Measurements from ENCODE around the gene IZUMO1R. TPM values are rescaled to one million over a fixed set of nuclear protein-coding genes. Genes with fewer than 3 reads are reported as not detected.
A peak's percentile ranks its signal among the peaks of the same experiment; 100 is the strongest.

IZUMO1R gene
- total and polyA plus RNA-seq, 2 of the 4 experiments (the other 2 are of a cell fraction), result not detected

GRCh38 chr11:94272738-94273313 lies 31.6 kb upstream of the IZUMO1R start:
- no peaks in the 10 kb centered on the region for H3K4me1 ChIP-seq (ENCODE audit: control insufficient read depth, insufficient read depth, low read length)
- POLR2A ChIA-PET (ENCODE audit: unreplicated experiment), result no interaction called here

More at GRCh38 chr11:94272738-94273313, 31.6 kb upstream of the IZUMO1R start:
- H4K91ac ChIP-seq (ENCODE audit: insufficient read depth, low read depth, low read length), result no peak overlapping the region
- H2BK120ac ChIP-seq (ENCODE audit: low read depth, low read length), result no peak overlapping the region
- H3K23ac ChIP-seq (ENCODE audit: low read depth, low read length), result no peak overlapping the region
- CTCF ChIA-PET, result no interaction called here
- no peak overlapping the region for H2AFZ ChIP-seq (replicated peaks; ENCODE audit: low read length, poor library complexity)
- H4K20me1 ChIP-seq (ENCODE audit: insufficient read depth, low read length), result no peaks in the 10 kb centered on the region
- DNase-seq, result no peak
- no peak overlapping the region for H2BK20ac ChIP-seq (ENCODE audit: low read depth, low read length)
- dilution Hi-C loops (cut with HindIII; ENCODE audit: low sequenced_read_pairs, unreplicated experiment) (no loop called here), intact Hi-C loops (cut with micrococcal nuclease) (no loop called here), in situ Hi-C loops (cut with MboI; ENCODE audit: low sequenced_read_pairs) (no loop called here)
- no CpG with 5 or more reads among the region's 6 CpGs for WGBS, 2 experiments (ENCODE audit: extremely low coverage in 2 of 2, insufficient read length in 1 of 2)
- no peaks in the 10 kb centered on the region for H3K9me3 ChIP-seq (ENCODE audit: control insufficient read depth, insufficient read depth, low read length)
- no peak overlapping the region for H3K4me2 ChIP-seq (ENCODE audit: low read depth, low read length)
- H3K27ac ChIP-seq (ENCODE audit: insufficient read depth, low read length), result peak overlapping the region; percentile 64; the same call in 1 of the 2 replicates
- no peak overlapping the region for H2BK5ac ChIP-seq (ENCODE audit: low read depth, low read length, poor library complexity, severe bottlenecking)
- H3K27me3 ChIP-seq (ENCODE audit: control insufficient read depth, insufficient read depth, low read length), result no peaks in the 10 kb centered on the region
- H3K79me1 ChIP-seq (ENCODE audit: low read depth in 1 of 2, low read length in 2 of 2), result no peaks in the 10 kb centered on the region
- H3K9ac ChIP-seq (ENCODE audit: low read depth, low read length), result no peak overlapping the region
- H3K56ac ChIP-seq (ENCODE audit: extremely low read depth, insufficient read depth, low read length), result no peak overlapping the region
- no peak overlapping the region for H4K8ac ChIP-seq (ENCODE audit: low read depth in 2 of 2, low read length in 2 of 2)
- H2BK15ac ChIP-seq (ENCODE audit: low read depth, low read length), result no peak overlapping the region
- ATAC-seq (ENCODE audit: low read depth), result no peak
- H3K14ac ChIP-seq (replicated peaks; ENCODE audit: low read depth, low read length), result no peak overlapping the region
- no TSS peak for BruUV-seq (replicated peaks)
- no peaks in the 10 kb centered on the region for H3K36me3 ChIP-seq (ENCODE audit: control insufficient read depth, insufficient read depth, low read length)
- H2AK9ac ChIP-seq (replicated peaks; ENCODE audit: low read depth, low read length, poor library complexity), result no peak overlapping the region
- no peak overlapping the region for H3K18ac ChIP-seq (ENCODE audit: low read depth, low read length)
- H3K9me1 ChIP-seq (ENCODE audit: insufficient read depth, low read length), result no peaks in the 10 kb centered on the region
- no peak overlapping the region for H4K5ac ChIP-seq (ENCODE audit: low read depth, low read length)
- H2AK5ac ChIP-seq (ENCODE audit: low read depth, low read length), result no peak overlapping the region
- no peak overlapping the region for H3K4me3 ChIP-seq (ENCODE audit: insufficient read depth, low read depth, low read length)
- TF ChIP-seq BHLHE40 (IDR thresholded peaks at IDR 0.05; ENCODE audit: low read depth, low read length), result no peak
- no peak for TF ChIP-seq SMC3 (IDR thresholded peaks at IDR 0.05; ENCODE audit: low read depth, low read length)
- no peak for TF ChIP-seq NFE2L2 (IDR thresholded peaks at IDR 0.05; ENCODE audit: low read depth, low read length)
- no peak for TF ChIP-seq CHD1 (IDR thresholded peaks at IDR 0.05; ENCODE audit: low read depth, low read length)
- no peak for TF ChIP-seq MAZ (IDR thresholded peaks at IDR 0.05; ENCODE audit: borderline replicate concordance, low read depth, low read length)
- TF ChIP-seq, protein P1, sequence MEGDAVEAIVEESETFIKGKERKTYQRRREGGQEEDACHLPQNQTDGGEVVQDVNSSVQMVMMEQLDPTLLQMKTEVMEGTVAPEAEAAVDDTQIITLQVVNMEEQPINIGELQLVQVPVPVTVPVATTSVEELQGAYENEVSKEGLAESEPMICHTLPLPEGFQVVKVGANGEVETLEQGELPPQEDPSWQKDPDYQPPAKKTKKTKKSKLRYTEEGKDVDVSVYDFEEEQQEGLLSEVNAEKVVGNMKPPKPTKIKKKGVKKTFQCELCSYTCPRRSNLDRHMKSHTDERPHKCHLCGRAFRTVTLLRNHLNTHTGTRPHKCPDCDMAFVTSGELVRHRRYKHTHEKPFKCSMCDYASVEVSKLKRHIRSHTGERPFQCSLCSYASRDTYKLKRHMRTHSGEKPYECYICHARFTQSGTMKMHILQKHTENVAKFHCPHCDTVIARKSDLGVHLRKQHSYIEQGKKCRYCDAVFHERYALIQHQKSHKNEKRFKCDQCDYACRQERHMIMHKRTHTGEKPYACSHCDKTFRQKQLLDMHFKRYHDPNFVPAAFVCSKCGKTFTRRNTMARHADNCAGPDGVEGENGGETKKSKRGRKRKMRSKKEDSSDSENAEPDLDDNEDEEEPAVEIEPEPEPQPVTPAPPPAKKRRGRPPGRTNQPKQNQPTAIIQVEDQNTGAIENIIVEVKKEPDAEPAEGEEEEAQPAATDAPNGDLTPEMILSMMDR (conservative IDR thresholded peaks at IDR 0.05; ENCODE audit: low read depth, low read length), result no peak
- H3K4ac ChIP-seq (ENCODE audit: low read depth, low read length), result no peak overlapping the region

Data from IMR-90 (cell line).